ENCODE measurements around the gene FXYD2. TPM values are rescaled to one million over a fixed set of nuclear protein-coding genes. Genes with fewer than 3 reads are reported as not detected.

Gene FXYD2
- polyA plus RNA-seq, 3 donors, result 504 to 530 (median 517) TPM

- DNase-seq, result no peak
Measured at GRCh38 chr11:117863383-117863782, 38.8 kb upstream of the FXYD2 start.

- DNase-seq, result no peak
Measured at GRCh38 chr11:117862753-117863152, 38.2 kb upstream of the FXYD2 start.

GRCh38 chr11:117862019-117862725, 37.6 kb upstream of the FXYD2 start:
- no peak for DNase-seq

- DNase-seq, result no peak
Measured at GRCh38 chr11:117861151-117862018, 36.8 kb upstream of the FXYD2 start.

- no peak for DNase-seq
Measured at GRCh38 chr11:117860139-117860538, 35.6 kb upstream of the FXYD2 start.

- no peak for DNase-seq
Measured at GRCh38 chr11:117859488-117860112, 35.1 kb upstream of the FXYD2 start.

- DNase-seq, result no peak
Measured at GRCh38 chr11:117859061-117859460, 34.5 kb upstream of the FXYD2 start.

- no peak for DNase-seq
Measured at GRCh38 chr11:117857734-117858414, 33.3 kb upstream of the FXYD2 start.

- no peak for DNase-seq
Measured at GRCh38 chr11:117855912-117856651, 31.5 kb upstream of the FXYD2 start.

- no peak for DNase-seq
Measured at GRCh38 chr11:117855186-117855845, 30.8 kb upstream of the FXYD2 start.

- no peak for DNase-seq
Measured at GRCh38 chr11:117852309-117852708, 27.8 kb upstream of the FXYD2 start.

GRCh38 chr11:117851852-117852251, 27.3 kb upstream of the FXYD2 start:
- DNase-seq, result no peak

- DNase-seq, result no peak
Measured at GRCh38 chr11:117851106-117851505, 26.6 kb upstream of the FXYD2 start.

GRCh38 chr11:117849781-117850414, 25.4 kb upstream of the FXYD2 start:
- DNase-seq, result no peak

GRCh38 chr11:117843666-117844484, 19.3 kb upstream of the FXYD2 start:
- peak; percentile 62 for DNase-seq

GRCh38 chr11:117842131-117842941, 17.8 kb upstream of the FXYD2 start:
- no peak for DNase-seq

- no peak for DNase-seq
Measured at GRCh38 chr11:117841551-117842031, 17.0 kb upstream of the FXYD2 start.

- DNase-seq, result no peak
Measured at GRCh38 chr11:117840881-117841550, 16.5 kb upstream of the FXYD2 start.

Data from renal pelvis (tissue), 4 donors.